H1 (cell line): ENCODE data around the gene MMP24. TPM values are rescaled to one million over a fixed set of nuclear protein-coding genes. Genes with fewer than 3 reads are reported as not detected.

ENCODE experiments used
- CTCF ChIA-PET: fragments of 300-600 bp; sonication (Branson Sonifier 250); formaldehyde crosslinking; loops from one replicate; lab custom pipeline; 2021; ENCODE audit not compliant: partially characterized antibody; lab: Charles Lee
- POLR2A ChIA-PET: fragments of 300-600 bp; sonication (Branson Sonifier 250); formaldehyde crosslinking; loops from one replicate; lab custom pipeline; 2021; ENCODE audit warnings: inconsistent platforms; ENCODE audit not compliant: partially characterized antibody; lab: Charles Lee
- DNase-seq, 2 experiments: peaks; one replicate each; pipeline versions ENCODE4 v3.0.0 to v3.0.0-alpha.2; 2010 to 2022; ENCODE audit warnings: low spot score in 2 of 2, low read depth in 1 of 2, mixed read lengths in 1 of 2
- FAIRE-seq: peaks from 2 replicates; lab custom pipeline; 2011; peaks lifted over from hg19 to GRCh38; lab: Jason Lieb, UNC
- H2AFZ ChIP-seq: 2 replicates; pipeline ENCODE4 v1.8.1; 2012; ENCODE audit warnings: low read length, inconsistent platforms
- H2AK5ac ChIP-seq: 2 replicates; pipeline ENCODE4 v1.6.1; 2013; ENCODE audit warnings: low read depth, low read length
- H2BK120ac ChIP-seq: replicated peaks from 2 replicates; pipeline ENCODE3; 2013; ENCODE audit warnings: low read depth, low read length, inconsistent platforms
- H2BK12ac ChIP-seq: 2 replicates; pipeline ENCODE4 v1.6.1; 2013; ENCODE audit warnings: low read depth, low read length
- H2BK15ac ChIP-seq: 2 replicates; pipeline ENCODE4 v1.6.1; 2013; ENCODE audit warnings: low read length
- H2BK20ac ChIP-seq: 2 replicates; pipeline ENCODE4 v1.6.1; 2013; ENCODE audit warnings: low read length
- H2BK5ac ChIP-seq: 2 replicates; pipeline ENCODE4 v1.6.1; 2013; ENCODE audit warnings: low read depth, low read length
- H3K14ac ChIP-seq: 2 replicates; pipeline ENCODE4 v1.6.1; 2013; ENCODE audit warnings: inconsistent platforms; ENCODE audit not compliant: insufficient read length
- H3K18ac ChIP-seq: 2 replicates; pipeline ENCODE4 v1.6.1; 2013; ENCODE audit warnings: low read length; ENCODE audit errors: extremely low read depth
- H3K23ac ChIP-seq: 2 replicates; pipeline ENCODE4 v1.6.1; 2013; ENCODE audit warnings: inconsistent platforms; ENCODE audit not compliant: insufficient read length
- H3K23me2 ChIP-seq: 2 replicates; pipeline ENCODE4 v1.6.1; 2013; ENCODE audit warnings: low read depth, low read length
- H3K27ac ChIP-seq: 2 replicates; pipeline ENCODE4 v1.6.1; 2011; ENCODE audit warnings: low read depth, low read length, inconsistent platforms
- H3K27me3 ChIP-seq, 4 experiments: replicated peaks in 1 of 4; 1 replicate in 1 of 4; 2 replicates in 3 of 4; pipeline versions ENCODE4 v1.6.1 to v1.8.1; 2011 to 2013; ENCODE audit warnings: low read length in 3 of 4, mild to moderate bottlenecking in 3 of 4, inconsistent platforms in 2 of 4, mixed read lengths in 2 of 4, moderate library complexity in 1 of 4; ENCODE audit not compliant: control insufficient read depth in 3 of 4, insufficient read depth in 3 of 4; ENCODE audit errors: extremely low read depth in 1 of 4
- H3K36me3 ChIP-seq, 4 experiments: 2 replicates each; pipeline versions ENCODE4 v1.6.1 to v1.8.1; 2011 to 2013; ENCODE audit warnings: mild to moderate bottlenecking in 4 of 4, low read length in 3 of 4, moderate library complexity in 2 of 4, control low read depth in 1 of 4, inconsistent platforms in 1 of 4; ENCODE audit not compliant: insufficient read depth in 4 of 4, control insufficient read depth in 2 of 4
- H3K4ac ChIP-seq: replicated peaks from 2 replicates; pipeline ENCODE3; 2013; ENCODE audit warnings: low read length, low read depth, mixed read lengths, inconsistent platforms; ENCODE audit not compliant: insufficient read length
- H3K4me1 ChIP-seq, 4 experiments: replicated peaks in 1 of 4; 1 replicate in 1 of 4; 2 replicates in 3 of 4; pipeline versions ENCODE4 v1.6.1 to v1.8.1; 2011 to 2013; ENCODE audit warnings: low read length in 3 of 4, inconsistent platforms in 2 of 4, mixed read lengths in 1 of 4; ENCODE audit not compliant: insufficient read depth in 4 of 4, control insufficient read depth in 3 of 4
- H3K4me2 ChIP-seq, 2 experiments: 2 replicates each; pipeline versions ENCODE4 v1.6.1 to v1.8.1; 2011 to 2013; ENCODE audit warnings: low read depth in 2 of 2, low read length in 2 of 2, control low read depth in 1 of 2, inconsistent platforms in 1 of 2, mild to moderate bottlenecking in 1 of 2; ENCODE audit not compliant: insufficient read depth in 1 of 2
- H3K4me3 ChIP-seq, 4 experiments: fragments of 200-600, 300-600 bp in 1 of 4; sonication (generic), shearing (Covaris generic), sonication (Bioruptor Twin) in 1 of 4; 2 replicates each; pipeline versions ENCODE4 v1.5.1 to v1.8.1; 2011 to 2016; ENCODE audit warnings: low read length in 4 of 4, low read depth in 3 of 4, control low read depth in 2 of 4, inconsistent platforms in 2 of 4, mild to moderate bottlenecking in 2 of 4, mixed read lengths in 1 of 4, moderate library complexity in 1 of 4; ENCODE audit not compliant: insufficient read depth in 2 of 4; ENCODE audit errors: extremely low read depth in 1 of 4
- H3K56ac ChIP-seq: replicated peaks from 2 replicates; pipeline ENCODE3; 2013; ENCODE audit warnings: low read depth, mild to moderate bottlenecking, mixed read lengths, low read length, inconsistent platforms; ENCODE audit not compliant: insufficient read length
- H3K79me1 ChIP-seq: 2 replicates; pipeline ENCODE4 v1.6.1; 2013; ENCODE audit warnings: low read depth, low read length, control low read depth
- H3K79me2 ChIP-seq, 2 experiments: 2 replicates each; pipeline versions ENCODE4 v1.6.1 to v1.8.1; 2012 to 2013; ENCODE audit warnings: low read length in 2 of 2, mild to moderate bottlenecking in 2 of 2, inconsistent platforms in 1 of 2; ENCODE audit not compliant: insufficient read depth in 2 of 2, control insufficient read depth in 1 of 2
- H3K9ac ChIP-seq, 4 experiments: replicated peaks in 1 of 4; 1 replicate in 1 of 4; 2 replicates in 3 of 4; pipeline versions ENCODE4 v1.6.1 to v1.8.1; 2011 to 2013; ENCODE audit warnings: low read depth in 3 of 4, low read length in 3 of 4, control low read depth in 2 of 4, mild to moderate bottlenecking in 2 of 4, moderate library complexity in 2 of 4, inconsistent platforms in 1 of 4; ENCODE audit errors: extremely low read depth in 1 of 4
- H3K9me3 ChIP-seq, 2 experiments: 2 replicates each; pipeline versions ENCODE4 v1.6.1 to v1.8.1; 2012 to 2013; ENCODE audit warnings: mild to moderate bottlenecking in 2 of 2, moderate library complexity in 2 of 2, control low read depth in 1 of 2, inconsistent platforms in 1 of 2, low read depth in 1 of 2, low read length in 1 of 2, mixed read lengths in 1 of 2; ENCODE audit not compliant: insufficient read depth in 2 of 2
- H4K20me1 ChIP-seq, 2 experiments: replicated peaks in 1 of 2; 2 replicates each; pipeline versions ENCODE3 to v1.8.1; 2011 to 2013; ENCODE audit warnings: inconsistent platforms in 2 of 2, low read length in 2 of 2, mild to moderate bottlenecking in 1 of 2; ENCODE audit not compliant: insufficient read depth in 2 of 2, control insufficient read depth in 1 of 2
- H4K5ac ChIP-seq: 2 replicates; pipeline ENCODE4 v1.6.1; 2013; ENCODE audit warnings: low read length, low read depth, mixed read lengths, inconsistent platforms; ENCODE audit not compliant: insufficient read length
- H4K8ac ChIP-seq: 2 replicates; pipeline ENCODE4 v1.8.0; 2013; ENCODE audit warnings: mild to moderate bottlenecking, moderate library complexity, low read length, inconsistent platforms; ENCODE audit not compliant: insufficient read depth; ENCODE audit errors: extremely low read depth
- H4K91ac ChIP-seq: replicated peaks from 2 replicates; pipeline ENCODE3; 2013; ENCODE audit warnings: low read length, mixed read lengths, inconsistent platforms; ENCODE audit not compliant: insufficient read length
- CBX5 ChIP-seq: fragments of 300-800, 300-1000 bp; sonication (generic); IDR thresholded peaks from 2 replicates; pipeline ENCODE4 v1.7.1; 2016; ENCODE audit warnings: antibody characterized with exemption, low read length, low read depth
- EZH2 ChIP-seq: fragments of 200-600 bp; sonication (generic); IDR thresholded peaks from 2 replicates; pipeline ENCODE4 v1.7.1; 2012; ENCODE audit warnings: low read depth, mild to moderate bottlenecking, moderate library complexity, low read length, inconsistent platforms; ENCODE audit not compliant: severe bottlenecking
- GTF2F1 ChIP-seq: IDR thresholded peaks from 2 replicates; pipeline ENCODE4 v1.6.1; 2012; ENCODE audit warnings: low read depth, low read length, improper control_type of control experiment, borderline replicate concordance
- HDAC2 ChIP-seq, 2 experiments: fragments of 300-600 bp in 1 of 2; sonication (generic) in 1 of 2; IDR thresholded peaks; 2 replicates each; pipeline ENCODE4 v1.6.1; 2011 to 2012; ENCODE audit warnings: low read depth in 2 of 2, low read length in 2 of 2, mild to moderate bottlenecking in 2 of 2, moderate library complexity in 2 of 2, borderline replicate concordance in 1 of 2, inconsistent platforms in 1 of 2
- JUND ChIP-seq: IDR thresholded peaks from 2 replicates; pipeline ENCODE4 v1.6.1; 2011; ENCODE audit warnings: mild to moderate bottlenecking, improper control_type of control experiment, low read length
- MAX ChIP-seq: IDR thresholded peaks from 2 replicates; pipeline ENCODE4 v1.6.1; 2012; ENCODE audit warnings: inconsistent platforms
- POLR2A ChIP-seq, 2 experiments: IDR thresholded peaks; 1 replicate in 1 of 2; 2 replicates in 1 of 2; pipeline ENCODE4 v1.6.1; 2011; ENCODE audit warnings: low read depth in 2 of 2, low read length in 2 of 2, mild to moderate bottlenecking in 2 of 2; ENCODE audit errors: control extremely low read depth in 1 of 2
- SIN3A ChIP-seq, 2 experiments: IDR thresholded peaks in 1 of 2; conservative IDR thresholded peaks in 1 of 2; 2 replicates each; pipeline ENCODE4 v1.6.1; 2011 to 2012; ENCODE audit warnings: low read length in 2 of 2, improper control_type of control experiment in 1 of 2, low read depth in 1 of 2, mild to moderate bottlenecking in 1 of 2
- TAF1 ChIP-seq: IDR thresholded peaks from 2 replicates; pipeline ENCODE4 v1.6.1; 2011; ENCODE audit warnings: mild to moderate bottlenecking, low read depth, low read length
- TEAD4 ChIP-seq: IDR thresholded peaks from 2 replicates; pipeline ENCODE4 v1.6.1; 2012; ENCODE audit warnings: low read depth, low read length, inconsistent platforms, mixed read lengths
- YY1 ChIP-seq: IDR thresholded peaks from 2 replicates; pipeline ENCODE4 v1.6.1; 2011; ENCODE audit warnings: low read depth, mild to moderate bottlenecking, low read length
- ZNF274 ChIP-seq: IDR thresholded peaks from 2 replicates; pipeline ENCODE4 v1.7.0; 2012; ENCODE audit warnings: low read length, borderline replicate concordance; ENCODE audit errors: extremely low read depth
- WGBS, 2 experiments: shearing (Covaris generic) in 1 of 2; methylation state at CpG; one replicate each; pipeline versions ENCODE4 v1.1.6 to v1.1.7; 2013 to 2015; ENCODE audit warnings: low lambda C conversion rate in 2 of 2, mixed read lengths in 2 of 2, inconsistent platforms in 1 of 2, low coverage in 1 of 2, missing lambda C conversion rate in 1 of 2; ENCODE audit not compliant: insufficient replicate concordance in 2 of 2, insufficient coverage in 1 of 2, insufficient read length in 1 of 2; ENCODE audit errors: extremely low coverage in 1 of 2, missing lambda C conversion rate in 1 of 2; 5-methylcytosine and 5-hydroxymethylcytosine counted together
- polyA plus RNA-seq, 7 experiments: library from polyadenylated mRNA; depleted of rRNA in 3 of 7; stranded (reverse) in 5 of 7; unstranded in 2 of 7; fragments of >200 nt in 5 of 7; fragments of 200-250 nt in 2 of 7; gene quantifications; 1 replicate in 5 of 7; 2 replicates in 1 of 7; 4 replicates in 1 of 7; pipeline versions ENCODE4 v1.2.1 to v1.2.3, GENCODE V29; 2011 to 2013; ENCODE audit warnings: missing spikeins in 2 of 7, mixed read lengths in 2 of 7
- total RNA-seq: library from RNA; stranded (reverse); fragmentation: NEBNext Ultra II Directional; extraction: Animal tissue kit (Norgen Biotek cat#: 25700); gene quantifications from 2 replicates; pipeline ENCODE4 v1.2.1, GENCODE V29; 2021

MMP24 gene
- total and polyA plus RNA-seq, 2 of the 8 experiments (the other 6 are each of a cell fraction or from before 2014, with no cell fraction given) = 18.8 to 21.4 TPM

GRCh38 chr20:35302421-35303335 is 76.2 kb downstream of the MMP24 start:
- no peak overlapping the region for H3K4me2 ChIP-seq
- TF ChIP-seq CBX5 (no peak), TAF1 (no peak), TEAD4 (no peak), YY1 (no peak), MAX (no peak), JUND (no peak), HDAC2 (IDR thresholded peaks at IDR 0.05; ENCODE audit: borderline replicate concordance in 1 of 2, low read depth in 2 of 2, low read length in 2 of 2) (no peak), SIN3A (conservative IDR thresholded peaks at IDR 0.05 in 1 of 2, IDR thresholded peaks at IDR 0.05 in 1 of 2; ENCODE audit: low read depth in 1 of 2, low read length in 2 of 2) (no peak), EZH2 (no peak), ZNF274 (no peak), GTF2F1 (no peak), POLR2A (IDR thresholded peaks at IDR 0.05; ENCODE audit: control extremely low read depth in 1 of 2, low read depth in 2 of 2, low read length in 2 of 2) (no peak)

More at GRCh38 chr20:35302421-35303335, 76.2 kb downstream of the MMP24 start:
- WGBS, 2 experiments = 88% methylated on average over 6 of the region's 6 CpGs; no CpG with 5 or more reads in 1 of the 2 experiments
- H4K20me1 ChIP-seq = no peaks in the 10 kb centered on the region
- H3K79me2 ChIP-seq = no peaks in the 10 kb centered on the region
- CTCF ChIA-PET = interaction anchor here (0.7 to 13.8 kb wide), 23 partner anchors 8 to 332 kb away, joined by 3 to 141 read pairs (median 4); partner anchors contain the start of genes EDEM2, EIF6, FAM83C and GDF5
- no peak overlapping the region for H4K8ac ChIP-seq
- no peaks in the 10 kb centered on the region for H3K23me2 ChIP-seq
- no peak overlapping the region for H2BK5ac ChIP-seq
- no peak overlapping the region for H3K4ac ChIP-seq
- H3K18ac ChIP-seq = no peak overlapping the region
- H4K5ac ChIP-seq = no peak overlapping the region
- H3K27me3 ChIP-seq = no peaks in the 10 kb centered on the region
- no peak overlapping the region for H3K23ac ChIP-seq
- H2AK5ac ChIP-seq = no peak overlapping the region
- H2BK12ac ChIP-seq = no peak overlapping the region
- no peak overlapping the region for H3K9ac ChIP-seq
- H3K79me1 ChIP-seq = no peaks in the 10 kb centered on the region
- no peak overlapping the region for H2BK120ac ChIP-seq
- H2BK20ac ChIP-seq = no peak overlapping the region
- H2BK15ac ChIP-seq = no peak overlapping the region
- no peak overlapping the region for H3K27ac ChIP-seq
- H3K36me3 ChIP-seq = no peaks in the 10 kb centered on the region
- POLR2A ChIA-PET = interaction anchor here (0.8 to 2.3 kb wide), 3 partner anchors 14 to 153 kb away, joined by 3 to 11 read pairs (median 4); partner anchors contain the start of gene CEP250
- no peak overlapping the region for H3K4me3 ChIP-seq
- no peak overlapping the region for H4K91ac ChIP-seq
- no peaks in the 10 kb centered on the region for H3K9me3 ChIP-seq
- H3K4me1 ChIP-seq = peaks cover 0 to 4% (median 2%) of the 10 kb centered on the region in 4 experiments; a peak in 3 of 7 replicates
- H3K14ac ChIP-seq = no peak overlapping the region
- no peak overlapping the region for H2AFZ ChIP-seq
- DNase-seq (no peak), FAIRE-seq (no peak)
- no peak overlapping the region for H3K56ac ChIP-seq
